ENCODE measurements around the gene ANLN. TPM values are rescaled to one million over a fixed set of nuclear protein-coding genes. Genes with fewer than 3 reads are reported as not detected.

ANLN gene
- total and polyA plus RNA-seq, 8 donors: 0.02 to 2.3 (median 0.43) TPM

GRCh38 chr7:36387435-36388231, 2.0 kb upstream of the ANLN start:
- DNase-seq (no peak), FAIRE-seq (no peak), ATAC-seq (no peak)
- Histone ChIP-seq H3K9me3 (no peaks in the 10 kb centered on the region), H3K27ac (peak overlapping the region in 2 of 4 donors; percentile 28 to 75), H3K4me3 (no peak overlapping the region), H3K36me3 (no peaks in the 10 kb centered on the region), H3K27me3 (no peaks in the 10 kb centered on the region), H3K4me1 (peaks cover 4 to 18% (median 8%) of the 10 kb centered on the region in 3 donors)
- no peak for TF ChIP-seq CTCF (IDR thresholded peaks at IDR 0.05)
- intact Hi-C loops (cut with DNase I): no loop called here
- WGBS, 2 donors: 29 to 30% methylated on average over 7 of the region's 7 CpGs

- FAIRE-seq (no peak), ATAC-seq (no peak), DNase-seq (no peak)
- Histone ChIP-seq H3K4me3 (no peak overlapping the region), H3K27ac (peak overlapping the region in 3 of 4 donors; percentile 44 to 75 (median 73)), H3K9me3 (no peaks in the 10 kb centered on the region), H3K4me1 (peaks cover 4 to 18% (median 8%) of the 10 kb centered on the region in 3 donors), H3K27me3 (no peaks in the 10 kb centered on the region), H3K36me3 (no peaks in the 10 kb centered on the region)
- intact Hi-C loops (cut with DNase I): no loop called here
- no peak for TF ChIP-seq CTCF (IDR thresholded peaks at IDR 0.05)
- 32 to 50% methylated on average over 4 of the region's 4 CpGs for WGBS, 2 donors
Observed at GRCh38 chr7:36388423-36388822, 1.2 kb upstream of the ANLN start.

GRCh38 chr7:36390199-36391090, 783 bp downstream of the ANLN start:
- 2 to 3% methylated on average over 26 of the region's 26 CpGs for WGBS, 2 donors
- FAIRE-seq (no peak), DNase-seq (peak; percentile 48 to 86 (median 72))

GRCh38 chr7:36391436-36392198, 2.0 kb downstream of the ANLN start:
- FAIRE-seq (no peak), ATAC-seq (no peak), DNase-seq (no peak)
- H3K4me3 ChIP-seq: no peak overlapping the region
- no peaks in the 10 kb centered on the region for H3K27me3 ChIP-seq
- intact Hi-C loops (cut with DNase I): no loop called here
- 47 to 52% methylated on average over 10 of the region's 10 CpGs for WGBS, 2 donors
- TF ChIP-seq CTCF (IDR thresholded peaks at IDR 0.05): no peak
- no peaks in the 10 kb centered on the region for H3K36me3 ChIP-seq
- H3K4me1 ChIP-seq: peaks cover 4 to 18% (median 8%) of the 10 kb centered on the region in 3 donors
- no peak overlapping the region for H3K27ac ChIP-seq
- H3K9me3 ChIP-seq: no peaks in the 10 kb centered on the region

More at GRCh38 chr7:36390199-36391090, 783 bp downstream of the ANLN start:
- intact Hi-C loops (cut with DNase I): no loop called here
- no peak for TF ChIP-seq CTCF (IDR thresholded peaks at IDR 0.05)
- peak overlapping the region; percentile 23 to 82 (median 49) for H3K4me3 ChIP-seq
- peak; percentile 55 to 87 (median 70) for ATAC-seq
- H3K27ac ChIP-seq: no peak overlapping the region
- no peaks in the 10 kb centered on the region for H3K9me3 ChIP-seq
- no peaks in the 10 kb centered on the region for H3K27me3 ChIP-seq
- H3K4me1 ChIP-seq: peaks cover 4 to 18% (median 8%) of the 10 kb centered on the region in 3 donors
- no peaks in the 10 kb centered on the region for H3K36me3 ChIP-seq
